Esophagus squamous epithelium (tissue), 5 donors: ENCODE results near the gene SAMD1. TPM values are rescaled to one million over a fixed set of nuclear protein-coding genes. Genes with fewer than 3 reads are reported as not detected.

Experiments used
- DNase-seq: peaks from one replicate; lab custom pipeline; 2025; lab: John Stamatoyannopoulos, UW
- H3K27ac ChIP-seq, 4 donors: fragments of 200-600 bp; sonication (generic); one replicate each; pipeline ENCODE4 v1.5.1; 2016 to 2019; ENCODE audit warnings: mild to moderate bottlenecking in 1 of 4
- H3K27me3 ChIP-seq, 4 donors: fragments of 200-600 bp; sonication (generic); 1 replicate in 3 of 4; 2 replicates in 1 of 4; pipeline versions ENCODE4 v1.5.1 to v1.6.0; 2017 to 2021; ENCODE audit warnings: antibody characterized with exemption in 1 of 4
- H3K36me3 ChIP-seq, 3 donors: fragments of 200-600 bp; sonication (generic); one replicate each; pipeline ENCODE4 v1.5.1; 2016 to 2019
- H3K4me1 ChIP-seq, 3 donors: fragments of 200-600 bp; sonication (generic); one replicate each; pipeline ENCODE4 v1.5.1; 2017 to 2019
- H3K4me3 ChIP-seq, 4 donors: fragments of 200-600 bp; sonication (generic); 1 replicate in 3 of 4; 2 replicates in 1 of 4; pipeline ENCODE4 v1.5.1; 2016 to 2019; ENCODE audit warnings: mild to moderate bottlenecking in 2 of 4, moderate library complexity in 1 of 4
- H3K9me3 ChIP-seq, 3 donors: fragments of 200-600 bp; sonication (generic); one replicate each; pipeline ENCODE4 v1.5.1; 2016 to 2019
- CTCF ChIP-seq, 6 experiments: fragments of 450-650 bp in 4 of 6; fragments of 200-600 bp in 2 of 6; sonication (generic) in 2 of 6; IDR thresholded peaks; one replicate each; pipeline ENCODE4 v1.5.1; 2016 to 2019; ENCODE audit warnings: antibody characterized with exemption in 6 of 6, mild to moderate bottlenecking in 4 of 6, moderate library complexity in 4 of 6
- POLR2A ChIP-seq, 4 donors: fragments of 450-650 bp; IDR thresholded peaks; one replicate each; pipeline ENCODE4 v1.6.1; 2017; ENCODE audit warnings: antibody characterized with exemption in 4 of 4, mild to moderate bottlenecking in 4 of 4, moderate library complexity in 3 of 4
- WGBS, 2 donors: methylation state at CpG; one replicate each; pipeline ENCODE4 v1.1.5; 2018; 5-methylcytosine and 5-hydroxymethylcytosine counted together
- intact Hi-C: fragments of 100-400 bp; cut with DNase I; formaldehyde crosslinking; loops from one replicate; pipeline ENCODE4 v1.15.0; 2022
- total RNA-seq, 4 donors: library from RNA; depleted of rRNA; stranded (reverse); fragments of >200 nt; gene quantifications; one replicate each; pipeline ENCODE4 v1.1.0, GENCODE V29; 2016
- donor health status: DM: yes; HTN: yes; CAD: no.

Gene SAMD1
- total RNA-seq, 4 donors from 2014 or later = 16.8 to 32.2 (median 27.1) TPM

DNA sequence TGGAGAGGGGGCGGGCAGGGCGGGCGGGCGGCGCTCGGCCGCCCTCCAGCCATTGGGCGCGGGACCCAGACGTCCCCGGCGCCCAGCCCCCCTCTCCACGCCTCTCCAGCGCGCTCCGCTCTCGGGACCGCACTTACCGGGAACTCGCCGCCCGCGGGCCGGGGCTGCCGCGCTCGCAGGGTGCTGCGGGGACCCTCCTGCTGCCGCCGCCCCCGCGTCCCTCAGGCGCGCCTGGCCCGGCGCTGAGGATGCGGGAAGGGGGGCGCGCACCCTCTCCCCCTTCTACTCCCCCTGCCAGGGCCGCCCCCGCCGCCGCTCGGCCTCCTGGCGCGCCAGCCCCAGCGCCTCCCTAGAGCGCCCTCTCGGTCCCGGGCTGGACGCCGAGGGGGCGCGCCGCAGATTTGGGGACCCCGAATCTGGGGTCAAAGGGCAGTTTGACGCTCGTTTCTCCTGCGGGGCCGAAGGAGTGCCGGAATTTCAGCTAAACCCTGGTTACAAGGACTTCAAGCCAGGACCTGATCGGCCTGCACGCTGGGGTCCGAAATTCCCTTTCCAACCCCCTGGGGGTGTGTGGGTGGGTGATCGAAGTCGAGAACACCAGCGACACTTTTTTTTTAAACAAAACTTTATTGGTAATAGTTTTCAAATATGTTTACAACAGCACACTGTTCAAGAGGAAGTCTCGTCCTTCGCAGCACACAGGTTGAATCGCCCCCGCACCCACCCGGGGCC lies 696 bp upstream of the SAMD1 start:
- no peak for DNase-seq
- intact Hi-C loops = no loop called here
- Histone ChIP-seq H3K36me3 (peaks cover under 1 to 28% (median 5%) of the 10 kb centered on the region in 3 donors), H3K4me1 (peaks cover 10 to 24% (median 11%) of the 10 kb centered on the region in 3 donors), H3K9me3 (peaks cover 0 to 12% (median 5%) of the 10 kb centered on the region in 3 donors), H3K4me3 (peak overlapping the region; percentile 64 to 98 (median 84)), H3K27ac (peak overlapping the region; percentile 88 to 98 (median 92)), H3K27me3 (no peaks in the 10 kb centered on the region)
- 0 to 2% methylated on average over 12 of the region's 72 CpGs for WGBS, 2 donors
- TF ChIP-seq CTCF (IDR thresholded peaks at IDR 0.05) (peak in 1 of 6 experiments; percentile 19), POLR2A (IDR thresholded peaks at IDR 0.05) (peak in 2 of 4 donors; percentile 81 to 88)

GRCh38 chr19:14089662-14090508 lies 666 bp downstream of the SAMD1 start:
- Histone ChIP-seq H3K27ac (peak overlapping the region; percentile 88 to 98 (median 92)), H3K4me1 (peaks cover 10 to 24% (median 11%) of the 10 kb centered on the region in 3 donors), H3K9me3 (peaks cover 0 to 12% (median 5%) of the 10 kb centered on the region in 3 donors), H3K36me3 (peaks cover 0 to 26% (median 5%) of the 10 kb centered on the region in 3 donors), H3K4me3 (peak overlapping the region; percentile 64 to 98 (median 84)), H3K27me3 (no peaks in the 10 kb centered on the region)
- TF ChIP-seq POLR2A (IDR thresholded peaks at IDR 0.05) (no peak), CTCF (IDR thresholded peaks at IDR 0.05) (peak in 3 of 6 experiments; percentile 3 to 16 (median 15))
- 2% methylated on average over 22 of the region's 142 CpGs; no CpG with 5 or more reads in 1 of the 2 donors for WGBS, 2 donors
- intact Hi-C loops = no loop called here
- no peak for DNase-seq

GRCh38 chr19:14089412-14089661 lies 1.2 kb downstream of the SAMD1 start:
- DNase-seq = no peak
- TF ChIP-seq POLR2A (IDR thresholded peaks at IDR 0.05) (no peak), CTCF (IDR thresholded peaks at IDR 0.05) (no peak)
- 4 to 12% methylated on average over 14 of the region's 16 CpGs for WGBS, 2 donors

GRCh38 chr19:14088634-14089411 lies 1.7 kb downstream of the SAMD1 start:
- DNase-seq = no peak
- Histone ChIP-seq H3K9me3 (peaks cover 0 to 11% (median 5%) of the 10 kb centered on the region in 3 donors), H3K4me3 (peak overlapping the region in 3 of 4 donors; percentile 64 to 98 (median 89)), H3K27ac (peak overlapping the region in 2 of 4 donors; percentile 96 to 98), H3K36me3 (peaks cover 0 to 26% (median 5%) of the 10 kb centered on the region in 3 donors), H3K27me3 (no peaks in the 10 kb centered on the region), H3K4me1 (peaks cover 10 to 24% (median 11%) of the 10 kb centered on the region in 3 donors)
- intact Hi-C loops = no loop called here
- TF ChIP-seq POLR2A (IDR thresholded peaks at IDR 0.05) (no peak), CTCF (IDR thresholded peaks at IDR 0.05) (no peak)
- WGBS, 2 donors = 77 to 83% methylated on average over 25 to 26 of the region's 30 CpGs

More at GRCh38 chr19:14089412-14089661, 1.2 kb downstream of the SAMD1 start:
- intact Hi-C loops = no loop called here
- Histone ChIP-seq H3K36me3 (peaks cover 0 to 26% (median 5%) of the 10 kb centered on the region in 3 donors), H3K27me3 (no peaks in the 10 kb centered on the region), H3K9me3 (peaks cover 0 to 12% (median 5%) of the 10 kb centered on the region in 3 donors), H3K4me3 (peak overlapping the region; percentile 64 to 98 (median 84)), H3K27ac (peak overlapping the region; percentile 10 to 98 (median 92)), H3K4me1 (peaks cover 10 to 24% (median 11%) of the 10 kb centered on the region in 3 donors)
